Fibroblast of pulmonary artery (primary cell): ENCODE results near the gene TLDC2.

Experiments used
- DNase-seq: peaks from one replicate; pipeline ENCODE4 v3.0.0-alpha.2; 2010; ENCODE audit warnings: low read depth
- H3K4me3 ChIP-seq: replicated peaks from 2 replicates; pipeline ENCODE4 v1.5.1; 2011; ENCODE audit warnings: low read depth, mild to moderate bottlenecking, control low read depth, low read length, moderate library complexity
- TF ChIP-seq, protein P1 (sequence below): IDR thresholded peaks from 2 replicates; pipeline ENCODE4 v1.5.1; 2011; ENCODE audit warnings: mild to moderate bottlenecking, control low read depth, low read length, inconsistent platforms; ENCODE audit errors: missing control alignments

The TLDC2 gene

DNA sequence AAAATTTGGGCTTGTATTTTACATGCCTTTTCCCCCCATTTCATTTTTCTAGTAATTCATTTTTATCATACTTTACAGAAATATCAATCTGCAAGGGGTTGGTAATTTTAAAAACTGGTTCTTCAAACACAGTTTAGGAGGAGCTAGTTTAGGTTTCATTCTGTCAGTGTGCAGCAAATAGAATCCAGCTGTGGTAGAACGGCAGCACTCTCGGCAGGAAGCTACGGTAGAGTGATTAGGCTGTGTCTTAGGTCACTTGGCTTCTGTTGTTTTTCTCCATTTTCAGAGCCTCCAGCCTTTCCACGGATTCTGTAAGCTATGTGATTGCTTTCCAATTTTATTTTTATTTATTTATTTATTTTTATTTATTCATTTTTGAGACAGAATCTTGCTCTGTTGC is 32.7 kb downstream of the TLDC2 start:
- H3K4me3 ChIP-seq: no peak overlapping the region
- TF ChIP-seq, protein P1, sequence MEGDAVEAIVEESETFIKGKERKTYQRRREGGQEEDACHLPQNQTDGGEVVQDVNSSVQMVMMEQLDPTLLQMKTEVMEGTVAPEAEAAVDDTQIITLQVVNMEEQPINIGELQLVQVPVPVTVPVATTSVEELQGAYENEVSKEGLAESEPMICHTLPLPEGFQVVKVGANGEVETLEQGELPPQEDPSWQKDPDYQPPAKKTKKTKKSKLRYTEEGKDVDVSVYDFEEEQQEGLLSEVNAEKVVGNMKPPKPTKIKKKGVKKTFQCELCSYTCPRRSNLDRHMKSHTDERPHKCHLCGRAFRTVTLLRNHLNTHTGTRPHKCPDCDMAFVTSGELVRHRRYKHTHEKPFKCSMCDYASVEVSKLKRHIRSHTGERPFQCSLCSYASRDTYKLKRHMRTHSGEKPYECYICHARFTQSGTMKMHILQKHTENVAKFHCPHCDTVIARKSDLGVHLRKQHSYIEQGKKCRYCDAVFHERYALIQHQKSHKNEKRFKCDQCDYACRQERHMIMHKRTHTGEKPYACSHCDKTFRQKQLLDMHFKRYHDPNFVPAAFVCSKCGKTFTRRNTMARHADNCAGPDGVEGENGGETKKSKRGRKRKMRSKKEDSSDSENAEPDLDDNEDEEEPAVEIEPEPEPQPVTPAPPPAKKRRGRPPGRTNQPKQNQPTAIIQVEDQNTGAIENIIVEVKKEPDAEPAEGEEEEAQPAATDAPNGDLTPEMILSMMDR: no peak
- DNase-seq: no peak

DNA sequence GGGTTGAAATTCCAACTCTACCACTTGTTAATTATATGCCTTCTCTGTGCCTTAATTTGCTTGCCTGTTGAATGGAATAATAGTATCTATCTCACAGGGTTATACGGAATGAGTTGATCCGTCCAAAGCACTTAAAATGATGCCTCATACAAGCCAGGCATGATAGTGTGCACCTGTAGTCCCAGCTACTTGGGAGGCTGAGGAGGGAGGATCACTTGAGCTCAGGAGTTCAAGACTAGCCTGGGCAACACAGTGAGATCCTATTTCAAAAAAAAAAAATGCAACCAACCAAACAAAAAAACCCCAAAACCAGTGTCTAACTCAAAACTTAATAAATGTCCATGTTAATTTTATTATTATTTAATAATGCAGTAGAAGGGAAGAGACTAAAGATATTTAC is 40.3 kb downstream of the TLDC2 start:
- H3K4me3 ChIP-seq: no peak overlapping the region
- DNase-seq: no peak
- TF ChIP-seq, protein P1: no peak

DNA sequence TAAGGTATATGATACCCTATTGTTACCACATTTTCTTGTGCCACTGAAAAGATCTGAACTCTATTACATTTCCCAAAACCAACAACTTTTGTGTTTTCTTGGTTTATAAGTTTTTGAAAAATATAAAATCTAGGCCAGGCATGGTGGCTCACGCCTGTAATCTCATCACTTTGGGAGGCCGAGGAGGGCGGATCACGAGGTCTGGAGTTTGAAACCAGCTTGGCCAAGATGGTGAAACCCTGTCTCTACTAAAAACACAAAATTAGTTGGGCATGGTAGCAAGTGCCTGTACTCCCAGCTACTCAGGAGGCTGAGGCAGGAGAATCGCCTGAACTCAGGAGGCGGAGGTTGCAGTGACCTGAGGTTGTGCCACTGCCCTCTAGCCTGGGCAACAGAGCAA is 41.3 kb downstream of the TLDC2 start:
- H3K4me3 ChIP-seq: no peak overlapping the region
- DNase-seq: no peak
- TF ChIP-seq, protein P1: no peak

DNA sequence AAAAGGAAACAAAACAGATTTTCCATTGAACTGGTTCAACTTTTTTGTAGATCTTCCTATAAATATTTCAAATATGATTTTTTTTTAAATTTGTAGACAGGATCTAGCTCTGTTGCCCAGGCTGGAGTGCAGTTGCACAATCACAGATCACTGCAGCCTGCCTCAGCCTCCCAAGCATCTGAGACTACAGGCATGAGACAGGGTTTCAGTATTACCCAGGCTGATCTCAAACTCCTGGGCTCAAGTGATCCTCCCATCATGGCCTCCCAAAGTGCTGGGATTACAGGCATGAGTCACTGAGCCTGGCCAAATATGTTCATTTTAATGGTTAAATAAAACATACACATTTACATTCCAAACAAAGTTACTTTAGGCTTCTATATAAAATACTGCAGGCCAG is 42.0 kb downstream of the TLDC2 start:
- no peak for DNase-seq
- H3K4me3 ChIP-seq: no peak overlapping the region
- TF ChIP-seq, protein P1: no peak

GRCh38 chr20:36919715-36920333 is 43.9 kb downstream of the TLDC2 start:
- no peak overlapping the region for H3K4me3 ChIP-seq

GRCh38 chr20:36920334-36920730 is 44.4 kb downstream of the TLDC2 start:
- H3K4me3 ChIP-seq: no peak overlapping the region
- TF ChIP-seq, protein P1: no peak
- DNase-seq: no peak

More at GRCh38 chr20:36919715-36920333, 43.9 kb downstream of the TLDC2 start:
- TF ChIP-seq, protein P1: peak; percentile 98
- DNase-seq: peak; percentile 78
